NCI-H1930 (cell line): ENCODE measurements around the gene NTM.

Experiments
- DNase-seq, 2 experiments: peaks; one replicate each; lab custom pipeline; 2025; lab: John Stamatoyannopoulos, UW

The NTM gene

GRCh38 chr11:131499199-131499598 lies 128.8 kb downstream of the NTM start:
- DNase-seq = no peak

- no peak for DNase-seq
Measured at GRCh38 chr11:131503017-131503416, 132.6 kb downstream of the NTM start.

GRCh38 chr11:131504199-131504949 lies 134.0 kb downstream of the NTM start:
- DNase-seq = no peak

GRCh38 chr11:131506348-131506747 lies 135.9 kb downstream of the NTM start:
- DNase-seq = no peak

- no peak for DNase-seq
Measured at GRCh38 chr11:131510662-131511061, 140.2 kb downstream of the NTM start.

DNA sequence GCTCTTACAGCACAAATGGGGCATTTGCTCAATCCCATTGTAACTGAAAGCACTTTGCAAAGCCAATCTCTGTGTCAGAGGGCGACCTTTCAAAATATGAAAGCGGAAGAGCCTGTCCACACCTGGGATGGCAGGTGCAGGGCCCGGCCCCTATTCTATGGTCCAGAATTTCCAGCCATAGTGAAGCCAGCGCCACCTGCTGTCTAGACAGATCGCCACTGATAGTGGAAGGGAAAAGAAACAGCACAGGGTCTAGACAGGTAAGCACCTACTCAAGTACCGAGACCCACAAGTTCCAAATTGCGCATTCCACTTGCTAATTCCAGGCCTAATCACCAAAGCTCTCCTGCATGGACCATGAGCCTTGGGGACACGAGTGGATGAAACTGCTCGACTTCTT lies 141.4 kb downstream of the NTM start:
- DNase-seq = peak; percentile 5 to 53

DNA sequence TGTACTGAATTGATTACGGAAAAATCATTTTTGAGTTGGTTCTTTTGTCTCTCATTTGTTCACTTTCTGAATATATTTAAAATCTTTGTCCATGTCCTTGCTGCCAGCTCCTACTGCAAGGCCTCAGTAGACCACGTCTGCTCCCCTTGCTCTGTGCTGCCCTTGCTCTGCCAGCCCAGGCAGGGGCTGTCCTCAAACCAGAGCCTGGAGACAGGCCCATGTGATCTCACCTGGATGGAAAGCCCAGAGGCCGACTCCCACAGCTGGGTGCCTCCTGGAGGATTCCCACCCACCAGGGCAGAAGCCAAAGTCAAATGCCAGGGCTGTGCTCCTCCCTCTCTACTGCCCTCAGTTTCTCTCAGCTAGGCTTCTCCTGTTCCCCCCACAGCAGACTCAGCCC lies 141.8 kb downstream of the NTM start:
- no peak for DNase-seq

GRCh38 chr11:131514062-131514461 lies 143.6 kb downstream of the NTM start:
- no peak for DNase-seq

- DNase-seq = no peak
Measured at GRCh38 chr11:131518305-131518838, 148.0 kb downstream of the NTM start.

DNA sequence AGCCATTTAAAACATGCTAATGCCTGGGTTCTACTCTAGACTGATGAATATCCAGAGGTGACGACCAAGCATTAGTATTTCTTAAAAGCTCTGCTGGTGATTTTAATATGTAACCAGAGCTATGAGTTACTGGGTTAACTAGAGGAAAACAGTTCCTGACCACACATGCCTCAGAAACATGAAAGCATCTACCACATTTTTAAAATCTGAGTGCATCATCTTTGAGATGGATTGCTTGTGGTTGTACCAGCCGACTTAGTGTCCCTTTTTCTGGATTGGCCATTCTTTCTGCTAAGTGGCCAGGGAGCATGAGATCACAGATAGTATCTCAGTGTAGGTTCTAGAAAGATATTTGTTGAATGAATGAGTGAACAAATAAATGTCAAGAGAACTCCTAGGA lies 152.4 kb downstream of the NTM start:
- no peak for DNase-seq

DNA sequence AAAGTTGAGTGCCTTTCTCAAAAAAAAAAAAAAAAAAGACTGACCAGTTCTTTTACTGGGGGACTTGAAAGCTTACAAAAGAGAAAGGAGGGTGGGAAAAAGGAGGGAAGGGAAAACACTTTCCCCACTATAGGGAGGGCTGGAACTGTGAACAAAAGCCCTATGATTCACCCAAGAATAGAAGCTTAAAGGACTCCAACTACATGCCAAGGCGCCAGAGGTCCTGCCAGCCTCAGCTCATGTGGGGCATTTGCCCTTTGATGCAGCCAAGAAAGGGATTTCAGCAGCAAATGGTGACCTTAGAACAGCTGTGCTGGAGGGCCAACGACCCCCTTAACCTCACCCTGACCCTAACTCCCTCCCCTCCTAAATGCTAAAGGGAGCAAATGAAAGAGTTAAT lies 160.0 kb downstream of the NTM start:
- DNase-seq = no peak

GRCh38 chr11:131533149-131533548 lies 162.7 kb downstream of the NTM start:
- DNase-seq = no peak

DNA sequence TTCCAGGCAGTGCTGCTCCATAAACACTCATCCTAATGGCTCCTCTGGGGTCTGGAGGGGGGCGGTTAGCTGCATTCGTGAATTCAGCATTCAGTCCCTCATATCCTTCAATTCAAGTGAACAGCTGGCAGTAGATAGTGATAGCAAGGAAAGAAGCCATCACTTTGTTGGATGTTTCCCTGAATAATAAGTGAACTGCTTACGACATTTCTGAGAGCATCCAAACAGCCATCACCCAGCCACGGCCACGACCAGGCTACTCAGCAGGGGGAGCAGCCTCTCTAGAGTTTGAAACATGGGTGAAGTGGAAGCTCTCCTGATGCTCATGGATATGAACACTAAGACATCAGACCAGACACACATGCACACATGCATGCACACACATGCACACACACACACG lies 163.6 kb downstream of the NTM start:
- no peak for DNase-seq

GRCh38 chr11:131534611-131535010 lies 164.2 kb downstream of the NTM start:
- no peak for DNase-seq

GRCh38 chr11:131536159-131536558 lies 165.7 kb downstream of the NTM start:
- no peak for DNase-seq

- DNase-seq = peak in 1 of 2 experiments; percentile 14
Measured at GRCh38 chr11:131537196-131537595, 166.8 kb downstream of the NTM start.

- DNase-seq = no peak
Measured at GRCh38 chr11:131537748-131538147, 167.3 kb downstream of the NTM start.

- no peak for DNase-seq
Measured at GRCh38 chr11:131538322-131538721, 167.9 kb downstream of the NTM start.

GRCh38 chr11:131540676-131541075 lies 170.3 kb downstream of the NTM start:
- DNase-seq = no peak

GRCh38 chr11:131543389-131544025 lies 173.1 kb downstream of the NTM start:
- no peak for DNase-seq

DNA sequence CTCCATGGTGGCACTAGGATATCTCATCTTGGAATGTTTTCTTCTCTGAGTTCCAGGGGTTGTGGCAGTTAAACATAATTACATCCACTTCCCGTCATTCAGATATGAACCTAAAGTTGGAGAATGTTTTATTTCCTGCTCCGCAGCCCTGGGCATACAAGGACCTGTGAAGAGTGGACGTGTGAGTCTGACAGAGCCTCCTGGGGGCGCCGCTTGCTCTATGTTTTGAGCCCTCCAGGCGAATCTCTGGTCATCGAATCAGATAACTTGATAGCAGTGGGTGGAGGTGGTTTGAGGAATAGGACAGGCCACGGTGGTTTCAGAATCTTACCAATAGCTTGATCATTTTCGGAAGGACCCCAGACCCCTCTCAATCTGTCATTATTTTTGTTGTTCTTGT lies 174.2 kb downstream of the NTM start:
- no peak for DNase-seq

DNA sequence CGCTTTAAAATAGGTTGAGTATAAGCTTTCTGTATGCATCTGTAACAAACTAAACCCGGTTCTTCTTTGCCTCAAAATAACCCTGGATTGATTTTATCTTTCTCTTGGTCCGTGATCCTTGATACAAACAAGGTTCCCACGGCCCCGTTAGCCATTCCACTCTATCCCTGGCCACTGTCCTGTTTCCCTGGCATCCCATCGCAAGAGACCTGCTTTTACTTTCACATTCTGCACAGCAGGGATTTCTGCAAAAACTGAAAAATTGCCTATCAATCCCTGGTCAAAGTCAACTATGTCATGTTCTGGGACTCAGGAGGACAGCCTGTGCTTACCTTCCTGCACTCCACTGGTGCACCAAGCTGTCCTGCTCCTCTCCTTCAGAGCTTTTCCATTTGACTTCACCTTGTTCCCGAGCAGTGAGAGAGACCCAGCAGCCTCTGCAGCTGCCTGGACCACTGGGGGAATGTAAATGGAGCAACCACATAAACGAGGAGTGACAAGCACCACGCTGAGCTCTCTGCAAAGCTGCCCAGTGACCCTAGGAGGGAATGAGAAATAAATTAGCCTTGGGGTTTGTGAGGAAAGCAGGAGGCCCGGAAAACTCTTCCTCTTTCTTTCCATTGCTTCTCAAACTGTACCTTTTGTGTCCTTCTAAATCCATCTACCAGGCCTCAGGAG lies 175.9 kb downstream of the NTM start:
- no peak for DNase-seq

DNA sequence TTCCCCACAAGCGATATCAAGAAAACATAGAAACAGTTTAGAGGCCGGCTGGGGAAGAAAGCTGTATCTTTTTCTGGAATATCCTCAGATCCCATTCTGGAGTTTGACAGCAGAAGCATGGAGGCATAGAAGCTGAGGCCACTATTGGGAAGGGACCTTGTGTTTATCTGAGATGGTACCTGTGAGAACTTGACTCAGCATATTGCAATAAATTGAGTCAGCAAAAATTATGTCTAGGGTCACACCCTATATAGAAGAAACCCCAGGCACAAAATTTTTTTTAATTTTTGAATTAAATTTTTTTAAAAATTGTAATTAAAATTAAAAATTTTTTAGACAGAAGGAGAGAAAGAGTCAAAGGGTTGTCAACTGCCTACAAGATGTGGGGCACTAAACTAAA lies 178.7 kb downstream of the NTM start:
- DNase-seq = no peak
